ENCODE data around the gene SAPCD2. TPM values are rescaled to one million over a fixed set of nuclear protein-coding genes. Genes with fewer than 3 reads are reported as not detected.

The SAPCD2 gene
- total RNA-seq, 4 donors from 2014 or later = 8.2 to 13.6 (median 13.3) TPM

GRCh38 chr9:137075275-137075775 is 5.0 kb upstream of the SAPCD2 start:
- no peaks in the 10 kb centered on the region for H3K9me3 ChIP-seq
- peaks cover 41% of the 10 kb centered on the region for H3K4me1 ChIP-seq
- H3K36me3 ChIP-seq = peaks cover 10% of the 10 kb centered on the region
- no peaks in the 10 kb centered on the region for H3K27me3 ChIP-seq
- TF ChIP-seq POLR2AphosphoS5 (IDR thresholded peaks at IDR 0.05) (no peak), POLR2A (IDR thresholded peaks at IDR 0.05) (no peak), CTCF (IDR thresholded peaks at IDR 0.05) (no peak)
- peak overlapping the region; percentile 73 for H3K27ac ChIP-seq
- DNase-seq (ENCODE audit: low spot score in 2 of 2) = no peak
- H3K4me3 ChIP-seq = no peak overlapping the region
- WGBS = 81% methylated on average over 12 of the region's 12 CpGs

- peaks cover 45% of the 10 kb centered on the region for H3K4me1 ChIP-seq
- 78% methylated on average over 12 of the region's 12 CpGs for WGBS
- H3K27ac ChIP-seq = peak overlapping the region; percentile 73
- no peak for TF ChIP-seq EP300 (IDR thresholded peaks at IDR 0.05)
- TF ChIP-seq POLR2A (IDR thresholded peaks at IDR 0.05) = no peak
- no peak for TF ChIP-seq CTCF (IDR thresholded peaks at IDR 0.05)
- no peak for TF ChIP-seq POLR2AphosphoS5 (IDR thresholded peaks at IDR 0.05)
- no peaks in the 10 kb centered on the region for H3K9me3 ChIP-seq
- no peak for DNase-seq (ENCODE audit: low spot score in 2 of 2)
- H3K4me3 ChIP-seq = no peak overlapping the region
- H3K36me3 ChIP-seq = peaks cover 7% of the 10 kb centered on the region
- peaks cover 4% of the 10 kb centered on the region for H3K27me3 ChIP-seq
These were observed 4.4 kb upstream of the SAPCD2 start for GRCh38 chr9:137074657-137075274.

- peaks cover 43% of the 10 kb centered on the region for H3K4me1 ChIP-seq
- no peaks in the 10 kb centered on the region for H3K9me3 ChIP-seq
- no peak overlapping the region for H3K4me3 ChIP-seq
- WGBS = 82% methylated on average over 6 of the region's 8 CpGs
- TF ChIP-seq CTCF (IDR thresholded peaks at IDR 0.05) (no peak), POLR2A (IDR thresholded peaks at IDR 0.05) (no peak), EP300 (IDR thresholded peaks at IDR 0.05) (no peak), POLR2AphosphoS5 (IDR thresholded peaks at IDR 0.05) (no peak)
- H3K36me3 ChIP-seq = no peaks in the 10 kb centered on the region
- H3K27ac ChIP-seq = peak overlapping the region; percentile 73
- no peak for DNase-seq (ENCODE audit: low spot score in 2 of 2)
- H3K27me3 ChIP-seq = peaks cover 12% of the 10 kb centered on the region
These were observed 3.6 kb upstream of the SAPCD2 start for GRCh38 chr9:137073992-137074399.

- peak overlapping the region; percentile 56 for H3K4me3 ChIP-seq
- whole genome bisulfite sequencing = 67% methylated on average over 1 of the region's 2 CpGs
These were observed 925 bp upstream of the SAPCD2 start for GRCh38 chr9:137071282-137071681.

More at GRCh38 chr9:137071282-137071681, 925 bp upstream of the SAPCD2 start:
- peaks cover 35% of the 10 kb centered on the region for H3K4me1 ChIP-seq
- TF ChIP-seq POLR2AphosphoS5 (IDR thresholded peaks at IDR 0.05) = no peak
- TF ChIP-seq POLR2A (IDR thresholded peaks at IDR 0.05) = no peak
- TF ChIP-seq CTCF (IDR thresholded peaks at IDR 0.05) = no peak
- no peak for TF ChIP-seq EP300 (IDR thresholded peaks at IDR 0.05)
- peak overlapping the region; percentile 66 for H3K27ac ChIP-seq
- DNase-seq (ENCODE audit: low spot score in 2 of 2) = no peak
- no peaks in the 10 kb centered on the region for H3K36me3 ChIP-seq
- H3K9me3 ChIP-seq = no peaks in the 10 kb centered on the region
- peaks cover 18% of the 10 kb centered on the region for H3K27me3 ChIP-seq

Measured in suprapubic skin (tissue), 4 donors.